SU-DHL-6 (cell line): ENCODE results near the gene DISP3.

Experiments
- H2AFZ ChIP-seq: fragments of 200-600 bp; sonication (generic); 2 replicates; pipeline ENCODE4 v1.6.1; 2014; ENCODE audit warnings: low read depth, mild to moderate bottlenecking, moderate library complexity, mixed read lengths, antibody characterized with exemption, low read length; ENCODE audit not compliant: severe bottlenecking
- H3F3A ChIP-seq: fragments of 200-600 bp; shearing (Covaris generic); 2 replicates; pipeline ENCODE4 v1.6.0; 2016; ENCODE audit warnings: antibody characterized with exemption, mild to moderate bottlenecking; ENCODE audit not compliant: insufficient read depth
- H3K27ac ChIP-seq: fragments of 200-600 bp; sonication (generic); 2 replicates; pipeline ENCODE4 v1.5.1; 2016; ENCODE audit warnings: low read depth, mild to moderate bottlenecking, low read length, moderate library complexity, mixed read lengths
- H3K27me3 ChIP-seq: fragments of 200-600 bp; sonication (generic), shearing (Covaris generic); 2 replicates; pipeline ENCODE4 v1.6.0; 2014; ENCODE audit warnings: mild to moderate bottlenecking, low read length
- H3K36me3 ChIP-seq: fragments of 200-600 bp; sonication (generic); 2 replicates; pipeline ENCODE4 v1.6.1; 2014; ENCODE audit warnings: mild to moderate bottlenecking, low read length, mixed read lengths
- H3K4me2 ChIP-seq: fragments of 300-600, 200-600 bp; shearing (Covaris generic), sonication (generic); 2 replicates; pipeline ENCODE4 v1.6.0; 2014; ENCODE audit warnings: low read length, low read depth, mild to moderate bottlenecking; ENCODE audit not compliant: poor library complexity, severe bottlenecking
- H3K4me3 ChIP-seq: fragments of 200-600 bp; sonication (generic); 2 replicates; pipeline ENCODE4 v1.5.1; 2014; ENCODE audit warnings: antibody characterized with exemption, low read length, mild to moderate bottlenecking, mixed read lengths; ENCODE audit not compliant: insufficient read depth, poor library complexity, severe bottlenecking
- H3K79me2 ChIP-seq: fragments of 200-600 bp; sonication (generic); 2 replicates; pipeline ENCODE4 v1.6.1; 2014; ENCODE audit warnings: mild to moderate bottlenecking, low read length, moderate library complexity; ENCODE audit not compliant: insufficient read depth
- H3K9ac ChIP-seq: fragments of 200-600 bp; sonication (generic); 2 replicates; pipeline ENCODE4 v1.7.0; 2014; ENCODE audit warnings: mild to moderate bottlenecking, low read length
- H3K9me2 ChIP-seq: fragments of 200-600 bp; sonication (generic); replicated peaks from 2 replicates; pipeline ENCODE4 v1.6.1; 2014; ENCODE audit warnings: low read length; ENCODE audit not compliant: insufficient read depth
- H3K9me3 ChIP-seq: fragments of 200-600 bp; sonication (generic); 2 replicates; pipeline ENCODE4 v1.6.1; 2014; ENCODE audit warnings: low read length, mixed read lengths; ENCODE audit not compliant: insufficient read depth
- H4K20me1 ChIP-seq: fragments of 200-600 bp; sonication (generic); 2 replicates; pipeline ENCODE4 v1.6.1; 2014; ENCODE audit warnings: low read depth, mild to moderate bottlenecking, antibody characterized with exemption, low read length, moderate library complexity, mixed read lengths
- CTCF ChIP-seq: fragments of 200-600 bp; sonication (generic); IDR thresholded peaks from one replicate; pipeline ENCODE4 v1.5.1; 2017; ENCODE audit warnings: antibody characterized with exemption, mild to moderate bottlenecking, low read length, moderate library complexity; ENCODE audit not compliant: insufficient read depth, poor library complexity, severe bottlenecking
- EZH2phosphoT487 ChIP-seq: fragments of 200-600 bp; sonication (generic), shearing (Covaris generic); conservative IDR thresholded peaks from 2 replicates; pipeline ENCODE4 v1.6.1; 2018; ENCODE audit warnings: mild to moderate bottlenecking, antibody characterized with exemption, low read length, moderate library complexity, mixed read lengths

DISP3 gene

GRCh38 chr1:11468878-11469277 lies 10.1 kb upstream of the DISP3 start:
- no peak overlapping the region for H3K27ac ChIP-seq
- H3K27me3 ChIP-seq = no peaks in the 10 kb centered on the region
- H3K4me3 ChIP-seq = no peak overlapping the region
- no peaks in the 10 kb centered on the region for H3K36me3 ChIP-seq
- TF ChIP-seq EZH2phosphoT487 = no peak
- TF ChIP-seq CTCF = no peak
- no peaks in the 10 kb centered on the region for H3K9me2 ChIP-seq
- no peaks in the 10 kb centered on the region for H3F3A ChIP-seq
- H3K9ac ChIP-seq = no peak overlapping the region
- H2AFZ ChIP-seq = no peak overlapping the region
- no peaks in the 10 kb centered on the region for H3K9me3 ChIP-seq
- H3K79me2 ChIP-seq = no peaks in the 10 kb centered on the region
- H4K20me1 ChIP-seq = no peaks in the 10 kb centered on the region
- no peak overlapping the region for H3K4me2 ChIP-seq

GRCh38 chr1:11470912-11471311 lies 8.0 kb upstream of the DISP3 start:
- Histone ChIP-seq H3K9ac (no peak overlapping the region), H3K9me3 (no peaks in the 10 kb centered on the region), H3K9me2 (no peaks in the 10 kb centered on the region), H3K36me3 (no peaks in the 10 kb centered on the region), H3K79me2 (no peaks in the 10 kb centered on the region), H3K4me2 (no peak overlapping the region), H4K20me1 (no peaks in the 10 kb centered on the region), H2AFZ (no peak overlapping the region), H3F3A (no peaks in the 10 kb centered on the region), H3K27ac (no peak overlapping the region), H3K27me3 (no peaks in the 10 kb centered on the region), H3K4me3 (no peak overlapping the region)
- no peak for TF ChIP-seq CTCF
- no peak for TF ChIP-seq EZH2phosphoT487

GRCh38 chr1:11471473-11471872 lies 7.5 kb upstream of the DISP3 start:
- no peaks in the 10 kb centered on the region for H3F3A ChIP-seq
- no peaks in the 10 kb centered on the region for H3K9me2 ChIP-seq
- H3K9ac ChIP-seq = no peak overlapping the region
- H3K36me3 ChIP-seq = no peaks in the 10 kb centered on the region
- H3K9me3 ChIP-seq = no peaks in the 10 kb centered on the region
- no peak overlapping the region for H3K27ac ChIP-seq
- no peak overlapping the region for H2AFZ ChIP-seq
- H3K4me2 ChIP-seq = no peak overlapping the region
- no peaks in the 10 kb centered on the region for H3K79me2 ChIP-seq
- no peaks in the 10 kb centered on the region for H4K20me1 ChIP-seq
- H3K4me3 ChIP-seq = no peak overlapping the region
- TF ChIP-seq CTCF = no peak
- no peak for TF ChIP-seq EZH2phosphoT487
- H3K27me3 ChIP-seq = no peaks in the 10 kb centered on the region
